Heart right ventricle (tissue), 16 donors: ENCODE results near the gene TAF4. TPM values are rescaled to one million over a fixed set of nuclear protein-coding genes. Genes with fewer than 3 reads are reported as not detected.

Source experiments
- ATAC-seq, 8 donors: fragments of 200-7000 bp; cut with Tn5 transposase; one replicate each; pipeline ENCODE4 v1.9.1; 2020; ENCODE audit warnings: mild to moderate bottlenecking in 8 of 8, moderate library complexity in 8 of 8, moderate number of reproducible peaks in 1 of 8
- DNase-seq, 2 donors: peaks; one replicate each; pipeline ENCODE4 v3.0.0-alpha.2; 2020
- H3K27ac ChIP-seq, 10 donors: fragments of 200-600 bp; sonication (generic) in 2 of 10; one replicate each; pipeline versions ENCODE4 v1.5.0 to v1.8.0; 2020 to 2022; ENCODE audit warnings: mild to moderate bottlenecking in 3 of 10
- H3K27me3 ChIP-seq, 7 donors: fragments of 200-600 bp; one replicate each; pipeline ENCODE4 v1.8.0; 2021 to 2022; ENCODE audit warnings: mild to moderate bottlenecking in 2 of 7
- H3K36me3 ChIP-seq, 9 donors: fragments of 200-600 bp; sonication (generic) in 1 of 9; one replicate each; pipeline versions ENCODE4 v1.5.0 to v1.8.0; 2020 to 2022; ENCODE audit warnings: mild to moderate bottlenecking in 2 of 9
- H3K4me1 ChIP-seq, 9 donors: fragments of 200-600 bp; sonication (generic) in 1 of 9; one replicate each; pipeline versions ENCODE4 v1.5.0 to v1.8.0; 2020 to 2022; ENCODE audit warnings: mild to moderate bottlenecking in 4 of 9
- H3K4me3 ChIP-seq, 10 donors: fragments of 200-600 bp; sonication (generic) in 2 of 10; one replicate each; pipeline versions ENCODE4 v1.5.0 to v1.8.0; 2020 to 2022; ENCODE audit warnings: mild to moderate bottlenecking in 7 of 10, moderate library complexity in 2 of 10
- H3K9me3 ChIP-seq, 11 donors: fragments of 200-600 bp in 10 of 11; sonication (generic) in 2 of 11; one replicate each; pipeline versions ENCODE4 v1.5.0 to v1.8.0; 2013 to 2022; ENCODE audit warnings: mild to moderate bottlenecking in 2 of 11, control low read depth in 1 of 11, moderate library complexity in 1 of 11
- CTCF ChIP-seq, 9 donors: fragments of 200-600 bp; sonication (generic) in 2 of 9; IDR thresholded peaks; one replicate each; pipeline versions ENCODE4 v1.5.0 to v1.8.0; 2021 to 2022; ENCODE audit warnings: antibody characterized with exemption in 9 of 9, mild to moderate bottlenecking in 5 of 9, moderate library complexity in 1 of 9
- WGBS, 2 donors: extraction: QIAGEN DNeasy Blood & Tissue Kit; methylation state at CpG; one replicate each; pipeline ENCODE4 v1.1.7; 2013; ENCODE audit warnings: inconsistent platforms in 1 of 2; 5-methylcytosine and 5-hydroxymethylcytosine counted together
- intact Hi-C, 10 donors: fragments of 100-400 bp; cut with DNase I; formaldehyde crosslinking; loops; one replicate each; pipeline versions ENCODE4 v1.11.1 to v1.14.2; 2022
- polyA plus RNA-seq, 2 donors: library from polyadenylated mRNA; stranded (reverse); fragments of 200-250 nt; gene quantifications; one replicate each; pipeline ENCODE4 v1.2.3, GENCODE V29; 2013
- total RNA-seq, 10 donors: library from RNA; stranded (reverse); fragmentation: NEBNext Ultra II Directional in 3 of 10; extraction: Animal tissue kit (Norgen Biotek cat#: 25700) in 3 of 10; gene quantifications; one replicate each; pipeline versions ENCODE4 v1.2.1 to v1.2.4, GENCODE V29; 2021 to 2023
- donor health status: Arrhythmogenic right ventricular cardiomyopathy.
- donor health status: ischemic (EF 13 %, LVEDD 7.1; RV severe dilation, severe dysfunction).
- donor health status: healthy with polysubstance abuse.
- donor health status: DM: no; HTN: yes; CAD: no.
- donor health status: DM: no; HTN: no; CAD: no.
- donor health status: ischemic (EF 25% LVEDD 6.9; RV normal size, moderate dysfunction).
- donor health status: ischemic (EF 25% LVEDD 5.7; RV mildly dilated, moderate dysfunction).
- donor health status: healthy.
- donor health status: DM: yes; HTN: yes; CAD: no.
- donor health status: Ischemic cardiomyopathy.
- donor health status: ischemic (EF 35%, LVEDD 5.7; RV mildly dilated, moderate dysfunction).
- donor health status: nonischemic (EF 11% LVEDD 7.7; RV severe dilation, severe dysfunction).
- donor health status: DM: yes; HTN: yes; CAD: no.
- donor health status: PGD.
- donor health status: ischemic (EF 29% LVEDD 5.4; RV normal size, mild dysfunction).
- donor health status: nonischemic (EF 23%, LVEDD 6.1; RV moderate dilation, normal function).

TAF4 gene
- total and polyA plus RNA-seq, 12 donors: 3.7 to 14.8 (median 11.0) TPM

- WGBS, 2 donors: 95 to 96% methylated on average over 12 of the region's 12 CpGs
- no peak for ATAC-seq
- no peak for TF ChIP-seq CTCF (IDR thresholded peaks at IDR 0.05)
- no peak for DNase-seq
- Histone ChIP-seq H3K27ac (no peak overlapping the region), H3K36me3 (peaks cover 0 to 60% (median 22%) of the 10 kb centered on the region in 9 donors), H3K9me3 (no peaks in the 10 kb centered on the region), H3K27me3 (no peaks in the 10 kb centered on the region), H3K4me3 (no peak overlapping the region), H3K4me1 (peaks cover 0 to 17% (median 4%) of the 10 kb centered on the region in 9 donors)
- intact Hi-C loops: loop anchor here in 7 of 10 donors (5.0 to 10.0 kb wide), 7 partner anchors 125 to 392 kb away; partner anchors contain the start of genes CABLES2 (in 2 of the 7), RPS21 (in 2 of the 7), PSMA7 (in 1 of the 7) and SS18L1 (in 1 of the 7)
These were observed 53.0 kb downstream of the TAF4 start for GRCh38 chr20:62012631-62013030.

- H3K36me3 ChIP-seq: peaks cover 0 to 66% (median 28%) of the 10 kb centered on the region in 9 donors
- 95% methylated on average over 27 of the region's 27 CpGs for WGBS, 2 donors
- H3K9me3 ChIP-seq: no peaks in the 10 kb centered on the region
- H3K27me3 ChIP-seq: no peaks in the 10 kb centered on the region
- no peak overlapping the region for H3K27ac ChIP-seq
- H3K4me1 ChIP-seq: peaks cover 0 to 17% (median 4%) of the 10 kb centered on the region in 9 donors
- no peak for TF ChIP-seq CTCF (IDR thresholded peaks at IDR 0.05)
- no peak overlapping the region for H3K4me3 ChIP-seq
- DNase-seq: no peak
- intact Hi-C loops: loop anchor here in 7 of 10 donors (5.0 to 10.0 kb wide), 7 partner anchors 125 to 393 kb away; partner anchors contain the start of genes CABLES2 (in 2 of the 7), RPS21 (in 2 of the 7), PSMA7 (in 1 of the 7) and SS18L1 (in 1 of the 7)
- no peak for ATAC-seq
These were observed 53.6 kb downstream of the TAF4 start for GRCh38 chr20:62011938-62012534.

- no peaks in the 10 kb centered on the region for H3K27me3 ChIP-seq
- ATAC-seq (peak in 1 of 8 donors; percentile 5), DNase-seq (no peak)
- no peak overlapping the region for H3K4me3 ChIP-seq
- no peak overlapping the region for H3K27ac ChIP-seq
- H3K9me3 ChIP-seq: no peaks in the 10 kb centered on the region
- H3K4me1 ChIP-seq: peaks cover 0 to 16% (median 4%) of the 10 kb centered on the region in 9 donors
- WGBS, 2 donors: 86 to 94% methylated on average over 6 of the region's 6 CpGs
- intact Hi-C loops: loop anchor here in 7 of 10 donors (5.0 to 10.0 kb wide), 7 partner anchors 126 to 393 kb away; partner anchors contain the start of genes CABLES2 (in 2 of the 7), RPS21 (in 2 of the 7), PSMA7 (in 1 of the 7) and SS18L1 (in 1 of the 7)
- H3K36me3 ChIP-seq: peaks cover 0 to 73% (median 34%) of the 10 kb centered on the region in 9 donors
- no peak for TF ChIP-seq CTCF (IDR thresholded peaks at IDR 0.05)
These were observed 54.3 kb downstream of the TAF4 start for GRCh38 chr20:62011403-62011790.

GRCh38 chr20:62010551-62011402, 54.9 kb downstream of the TAF4 start:
- no peaks in the 10 kb centered on the region for H3K9me3 ChIP-seq
- no peak overlapping the region for H3K27ac ChIP-seq
- H3K36me3 ChIP-seq: peaks cover 0 to 79% (median 37%) of the 10 kb centered on the region in 9 donors
- intact Hi-C loops: loop anchor here in 7 of 10 donors (5.0 to 10.0 kb wide), 7 partner anchors 127 to 394 kb away; partner anchors contain the start of genes CABLES2 (in 2 of the 7), RPS21 (in 2 of the 7), PSMA7 (in 1 of the 7) and SS18L1 (in 1 of the 7)
- H3K27me3 ChIP-seq: no peaks in the 10 kb centered on the region
- DNase-seq (peak; percentile 40 to 53), ATAC-seq (peak in 7 of 8 donors; percentile 53 to 76 (median 65))
- 35 to 40% methylated on average over 13 of the region's 13 CpGs for WGBS, 2 donors
- peak in 8 of 9 donors; percentile 39 to 78 (median 72) for TF ChIP-seq CTCF (IDR thresholded peaks at IDR 0.05)
- H3K4me3 ChIP-seq: no peak overlapping the region
- peaks cover 0 to 11% (median 4%) of the 10 kb centered on the region in 9 donors for H3K4me1 ChIP-seq
